Tibial artery (tissue), 4 donors: ENCODE results near the gene HSPB6.

Experiments used
- DNase-seq, 2 donors: peaks; one replicate each; pipeline ENCODE4 v3.0.0-alpha.2; 2019
- H3K27ac ChIP-seq, 2 donors: fragments of 200-600 bp; sonication (generic) in 1 of 2; 1 replicate in 1 of 2; 2 replicates in 1 of 2; pipeline ENCODE4 v1.5.1; 2018 to 2019; ENCODE audit warnings: mild to moderate bottlenecking in 1 of 2
- H3K27me3 ChIP-seq, 2 donors: fragments of 200-600 bp; sonication (generic) in 1 of 2; one replicate each; pipeline versions ENCODE4 v1.5.1 to v1.6.0; 2016 to 2019
- H3K36me3 ChIP-seq, 3 donors: fragments of 200-600 bp; sonication (generic) in 2 of 3; one replicate each; pipeline ENCODE4 v1.5.1; 2016 to 2019; ENCODE audit warnings: mild to moderate bottlenecking in 2 of 3
- H3K4me1 ChIP-seq, 4 donors: fragments of 200-600 bp; sonication (generic) in 2 of 4; 1 replicate in 3 of 4; 2 replicates in 1 of 4; pipeline ENCODE4 v1.5.1; 2016 to 2019
- H3K4me3 ChIP-seq, 2 donors: fragments of 200-600 bp; sonication (generic) in 1 of 2; 1 replicate in 1 of 2; 2 replicates in 1 of 2; pipeline ENCODE4 v1.5.1; 2018 to 2019; ENCODE audit warnings: mild to moderate bottlenecking in 2 of 2
- H3K9me3 ChIP-seq, 3 donors: fragments of 200-600 bp; sonication (generic) in 1 of 3; one replicate each; pipeline ENCODE4 v1.5.1; 2016 to 2019
- intact Hi-C: fragments of 100-400 bp; cut with DNase I; formaldehyde crosslinking; loops from one replicate; pipeline ENCODE4 v1.15.0; 2023; ENCODE audit warnings: low total_unique reads
- TF ChIP-seq, protein P1 (sequence below), 2 experiments: fragments of 200-600 bp in 1 of 2; fragments of 450-650 bp in 1 of 2; IDR thresholded peaks; one replicate each; pipeline ENCODE4 v1.5.1; 2017 to 2019; ENCODE audit warnings: antibody characterized with exemption in 2 of 2, mild to moderate bottlenecking in 1 of 2, moderate library complexity in 1 of 2

HSPB6 gene

GRCh38 chr19:35720648-35721047, 36.2 kb downstream of the HSPB6 start:
- DNase-seq: no peak
- Histone ChIP-seq H3K4me1 (peaks cover 0 to 33% (median 22%) of the 10 kb centered on the region in 4 donors), H3K4me3 (no peak overlapping the region), H3K36me3 (peaks cover 45 to 64% (median 54%) of the 10 kb centered on the region in 3 donors), H3K27me3 (no peaks in the 10 kb centered on the region), H3K27ac (no peak overlapping the region), H3K9me3 (no peaks in the 10 kb centered on the region)
- TF ChIP-seq, protein P1, sequence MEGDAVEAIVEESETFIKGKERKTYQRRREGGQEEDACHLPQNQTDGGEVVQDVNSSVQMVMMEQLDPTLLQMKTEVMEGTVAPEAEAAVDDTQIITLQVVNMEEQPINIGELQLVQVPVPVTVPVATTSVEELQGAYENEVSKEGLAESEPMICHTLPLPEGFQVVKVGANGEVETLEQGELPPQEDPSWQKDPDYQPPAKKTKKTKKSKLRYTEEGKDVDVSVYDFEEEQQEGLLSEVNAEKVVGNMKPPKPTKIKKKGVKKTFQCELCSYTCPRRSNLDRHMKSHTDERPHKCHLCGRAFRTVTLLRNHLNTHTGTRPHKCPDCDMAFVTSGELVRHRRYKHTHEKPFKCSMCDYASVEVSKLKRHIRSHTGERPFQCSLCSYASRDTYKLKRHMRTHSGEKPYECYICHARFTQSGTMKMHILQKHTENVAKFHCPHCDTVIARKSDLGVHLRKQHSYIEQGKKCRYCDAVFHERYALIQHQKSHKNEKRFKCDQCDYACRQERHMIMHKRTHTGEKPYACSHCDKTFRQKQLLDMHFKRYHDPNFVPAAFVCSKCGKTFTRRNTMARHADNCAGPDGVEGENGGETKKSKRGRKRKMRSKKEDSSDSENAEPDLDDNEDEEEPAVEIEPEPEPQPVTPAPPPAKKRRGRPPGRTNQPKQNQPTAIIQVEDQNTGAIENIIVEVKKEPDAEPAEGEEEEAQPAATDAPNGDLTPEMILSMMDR (IDR thresholded peaks at IDR 0.05): no peak
- intact Hi-C loops: no loop called here

DNA sequence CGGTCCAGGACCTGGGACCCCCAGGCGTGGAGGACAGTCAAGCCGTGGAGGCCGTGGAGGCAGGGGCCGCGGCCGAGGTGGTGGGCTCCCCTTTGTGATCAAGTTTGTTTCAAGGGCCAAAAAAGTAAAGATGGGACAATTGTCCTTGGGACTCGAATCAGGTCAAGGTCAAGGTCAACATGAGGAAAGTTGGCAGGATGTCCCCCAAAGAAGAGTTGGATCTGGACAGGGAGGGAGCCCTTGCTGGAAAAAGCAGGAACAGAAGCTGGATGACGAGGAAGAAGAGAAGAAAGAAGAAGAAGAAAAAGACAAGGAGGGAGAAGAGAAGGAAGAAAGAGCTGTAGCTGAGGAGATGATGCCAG, 36.7 kb downstream of the HSPB6 start:
- DNase-seq: no peak
- Histone ChIP-seq H3K4me1 (peaks cover 0 to 36% (median 26%) of the 10 kb centered on the region in 4 donors), H3K27ac (no peak overlapping the region), H3K36me3 (peaks cover 40 to 58% (median 49%) of the 10 kb centered on the region in 3 donors), H3K9me3 (no peaks in the 10 kb centered on the region), H3K4me3 (no peak overlapping the region), H3K27me3 (no peaks in the 10 kb centered on the region)
- intact Hi-C loops: no loop called here
- TF ChIP-seq, protein P1 (IDR thresholded peaks at IDR 0.05): no peak

GRCh38 chr19:35719402-35720162, 37.2 kb downstream of the HSPB6 start:
- intact Hi-C loops: loop anchor here (5.0 to 10.0 kb wide), 3 partner anchors 38 to 595 kb away; partner anchors contain the start of genes HSPB6, PROSER3 and TMEM147
- peaks cover 0 to 36% (median 26%) of the 10 kb centered on the region in 4 donors for H3K4me1 ChIP-seq

DNA sequence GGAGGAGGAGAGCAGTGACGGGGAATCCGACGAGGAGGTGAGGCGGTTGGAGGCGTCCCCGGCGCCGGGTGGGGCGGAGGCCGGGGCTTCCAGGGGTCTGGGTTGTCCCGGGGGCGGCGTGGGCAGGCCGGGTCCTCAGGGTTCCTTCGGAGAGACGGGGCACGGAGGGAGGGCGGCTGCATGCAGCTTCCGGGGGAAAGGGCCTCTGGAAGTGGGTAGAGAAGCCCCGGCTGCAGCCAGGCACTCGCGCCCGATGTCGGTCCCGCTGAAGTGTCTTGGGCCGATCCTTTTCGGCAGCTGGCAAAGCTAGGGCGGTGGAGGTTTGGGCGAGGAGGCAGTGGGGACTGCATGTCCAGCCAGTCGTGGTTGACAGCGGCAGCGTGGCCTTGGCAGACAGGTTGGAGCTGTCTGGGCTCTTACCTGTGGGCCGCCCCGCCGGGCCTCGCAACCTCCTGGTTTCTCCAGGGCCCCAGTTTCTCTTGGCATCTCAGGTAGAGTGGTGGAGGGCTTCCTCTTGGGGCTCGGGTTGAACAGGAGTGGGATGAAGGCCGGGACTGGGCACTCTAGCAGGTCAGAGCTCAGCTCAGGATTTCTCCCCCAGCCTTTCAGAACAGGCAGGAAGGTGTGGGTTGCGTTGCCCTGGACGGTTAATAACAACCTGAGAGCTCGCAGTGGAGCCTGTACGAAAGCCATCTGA, 38.3 kb downstream of the HSPB6 start:
- intact Hi-C loops: loop anchor here (5.0 to 10.0 kb wide), 3 partner anchors 39 to 594 kb away; partner anchors contain the start of genes HSPB6, PROSER3 and TMEM147

More at GRCh38 chr19:35719402-35720162, 37.2 kb downstream of the HSPB6 start:
- no peaks in the 10 kb centered on the region for H3K9me3 ChIP-seq
- peaks cover 34 to 53% (median 43%) of the 10 kb centered on the region in 3 donors for H3K36me3 ChIP-seq
- TF ChIP-seq, protein P1 (IDR thresholded peaks at IDR 0.05): no peak
- H3K27me3 ChIP-seq: no peaks in the 10 kb centered on the region
- H3K27ac ChIP-seq: peak overlapping the region in 1 of 2 donors; percentile 77
- no peak for DNase-seq
- peak overlapping the region; percentile 64 to 95 for H3K4me3 ChIP-seq

DNA sequence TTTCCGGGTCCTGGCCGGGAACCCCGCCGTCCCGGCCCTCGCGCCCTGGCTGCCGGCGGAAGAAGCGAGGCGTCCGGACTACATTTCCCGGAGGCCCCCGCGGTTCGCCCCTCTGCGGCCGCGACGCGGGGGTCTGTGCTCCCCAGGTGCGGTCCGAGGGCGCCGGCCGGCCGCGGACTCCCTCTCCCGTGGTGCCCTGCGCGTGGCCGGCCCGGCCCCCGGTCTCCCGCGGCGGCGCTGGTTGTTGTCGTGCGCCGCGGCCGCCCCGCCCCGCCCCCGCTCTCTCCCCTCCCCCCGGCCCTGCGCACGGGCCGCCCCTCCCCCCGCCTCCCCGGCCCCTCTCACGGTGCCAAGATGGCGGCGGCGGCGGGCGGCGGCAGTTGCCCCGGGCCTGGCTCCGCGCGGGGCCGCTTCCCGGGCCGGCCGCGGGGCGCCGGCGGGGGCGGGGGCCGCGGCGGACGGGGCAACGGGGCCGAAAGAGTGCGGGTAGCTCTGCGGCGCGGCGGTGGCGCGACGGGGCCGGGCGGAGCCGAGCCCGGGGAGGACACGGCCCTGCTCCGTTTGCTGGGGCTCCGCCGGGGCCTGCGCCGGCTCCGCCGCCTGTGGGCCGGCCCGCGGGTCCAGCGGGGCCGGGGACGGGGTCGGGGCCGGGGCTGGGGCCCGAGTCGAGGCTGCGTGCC, 39.0 kb downstream of the HSPB6 start, which contains the start of gene KMT2B:
TSS of gene KMT2B (plus strand) at position 339 of the 680 bp plus-strand sequence. CDS start at position 355, 16 bp downstream.
- H3K36me3 ChIP-seq: peaks cover 17 to 35% (median 25%) of the 10 kb centered on the region in 3 donors
- no peak for DNase-seq
- H3K9me3 ChIP-seq: no peaks in the 10 kb centered on the region
- peak within 1 kb of the TSS; percentile 64 to 95 for H3K4me3 ChIP-seq
- H3K27ac ChIP-seq: peak within 1 kb of the TSS; percentile 86
- H3K4me1 ChIP-seq: peaks cover 0 to 36% (median 26%) of the 10 kb centered on the region in 4 donors
- TF ChIP-seq, protein P1 (IDR thresholded peaks at IDR 0.05): no peak
- intact Hi-C loops: loop anchor here (2.0 to 10.0 kb wide), 4 partner anchors 25 to 593 kb away; partner anchors contain the start of genes HSPB6, PROSER3 and TMEM147
- no peaks in the 10 kb centered on the region for H3K27me3 ChIP-seq

More for the DNA sequence above, 38.3 kb downstream of the HSPB6 start:
- peaks cover 0 to 36% (median 26%) of the 10 kb centered on the region in 4 donors for H3K4me1 ChIP-seq
- TF ChIP-seq, protein P1 (IDR thresholded peaks at IDR 0.05): no peak
- no peak for DNase-seq
- H3K4me3 ChIP-seq: peak overlapping the region; percentile 64 to 95
- H3K9me3 ChIP-seq: no peaks in the 10 kb centered on the region
- peak overlapping the region; percentile 77 to 86 for H3K27ac ChIP-seq
- peaks cover 24 to 42% (median 32%) of the 10 kb centered on the region in 3 donors for H3K36me3 ChIP-seq
- no peaks in the 10 kb centered on the region for H3K27me3 ChIP-seq
